ENCODE data around the gene PLD3. TPM values are rescaled to one million over a fixed set of nuclear protein-coding genes. Genes with fewer than 3 reads are reported as not detected.

PLD3 gene
- total RNA-seq, 1 experiment from 2014 or later = 95.4 TPM

GRCh38 chr19:40317338-40317737, 31.2 kb upstream of the PLD3 start:
- no peaks in the 10 kb centered on the region for H4K20me1 ChIP-seq (ENCODE audit: low read length)
- no peaks in the 10 kb centered on the region for H3F3A ChIP-seq (ENCODE audit: low read length, unreplicated experiment)
- ChIA-PET CTCF (no interaction called here), POLR2A (ENCODE audit: unreplicated experiment) (no interaction called here)
- TF ChIP-seq EZH2phosphoT487 (IDR thresholded peaks at IDR 0.05; ENCODE audit: borderline replicate concordance, low read length) (no peak), CTCF (conservative IDR thresholded peaks at IDR 0.05; ENCODE audit: low read depth, low read length) (no peak), EZH2 (IDR thresholded peaks at IDR 0.05; ENCODE audit: low read length, unreplicated experiment) (no peak)
- peaks cover 6% of the 10 kb centered on the region; the same call in 1 of the 2 replicates for H3K4me1 ChIP-seq (ENCODE audit: insufficient read depth, low read length)
- no peaks in the 10 kb centered on the region for H3K79me2 ChIP-seq (ENCODE audit: low read length)
- BruUV-seq (replicated peaks) = no TSS peak
- DNase-seq = no peak
- H3K4me3 ChIP-seq (ENCODE audit: low read length) = no peak overlapping the region
- no peaks in the 10 kb centered on the region for H3K9me2 ChIP-seq (replicated peaks; ENCODE audit: low read length)
- no peaks in the 10 kb centered on the region for H3K9me3 ChIP-seq (ENCODE audit: low read length)
- H3K4me2 ChIP-seq (ENCODE audit: low read length) = no peak overlapping the region
- no peaks in the 10 kb centered on the region for H3K27me3 ChIP-seq (ENCODE audit: low read length)
- H3K9ac ChIP-seq (ENCODE audit: low read length) = no peak overlapping the region
- H2AFZ ChIP-seq (ENCODE audit: low read length) = no peak overlapping the region
- intact Hi-C loops (cut with micrococcal nuclease) = no loop called here
- H3K36me3 ChIP-seq (ENCODE audit: low read depth, low read length) = no peaks in the 10 kb centered on the region; the same call in 1 of the 2 replicates
- H3K27ac ChIP-seq (ENCODE audit: low read length) = no peak overlapping the region
- ATAC-seq = no peak

GRCh38 chr19:40320558-40320935, 27.9 kb upstream of the PLD3 start:
- Histone ChIP-seq H3K4me1 (ENCODE audit: insufficient read depth, low read length) (no peaks in the 10 kb centered on the region), H3K9ac (ENCODE audit: low read length) (no peak overlapping the region), H3K36me3 (ENCODE audit: low read depth, low read length) (no peaks in the 10 kb centered on the region; the same call in 1 of the 2 replicates), H3K27ac (ENCODE audit: low read length) (no peak overlapping the region), H3K79me2 (ENCODE audit: low read length) (no peaks in the 10 kb centered on the region), H2AFZ (ENCODE audit: low read length) (no peak overlapping the region), H3K9me2 (replicated peaks; ENCODE audit: low read length) (no peaks in the 10 kb centered on the region), H3K27me3 (ENCODE audit: low read length) (no peaks in the 10 kb centered on the region), H3K9me3 (ENCODE audit: low read length) (no peaks in the 10 kb centered on the region), H3F3A (ENCODE audit: low read length, unreplicated experiment) (no peaks in the 10 kb centered on the region), H3K4me2 (ENCODE audit: low read length) (no peak overlapping the region), H3K4me3 (ENCODE audit: low read length) (no peak overlapping the region), H4K20me1 (ENCODE audit: low read length) (no peaks in the 10 kb centered on the region)
- ChIA-PET CTCF (no interaction called here), POLR2A (ENCODE audit: unreplicated experiment) (no interaction called here)
- no peak for ATAC-seq
- TF ChIP-seq EZH2 (IDR thresholded peaks at IDR 0.05; ENCODE audit: low read length, unreplicated experiment) (no peak), CTCF (conservative IDR thresholded peaks at IDR 0.05; ENCODE audit: low read depth, low read length) (no peak), EZH2phosphoT487 (IDR thresholded peaks at IDR 0.05; ENCODE audit: borderline replicate concordance, low read length) (no peak)
- intact Hi-C loops (cut with micrococcal nuclease) = no loop called here
- DNase-seq = no peak
- BruUV-seq (replicated peaks) = no TSS peak

- Histone ChIP-seq H2AFZ (ENCODE audit: low read length) (no peak overlapping the region), H3K27ac (ENCODE audit: low read length) (no peak overlapping the region), H3K27me3 (ENCODE audit: low read length) (no peaks in the 10 kb centered on the region), H3K4me3 (ENCODE audit: low read length) (no peak overlapping the region), H3F3A (ENCODE audit: low read length, unreplicated experiment) (no peaks in the 10 kb centered on the region), H3K79me2 (ENCODE audit: low read length) (no peaks in the 10 kb centered on the region), H3K4me2 (ENCODE audit: low read length) (no peak overlapping the region), H3K9me3 (ENCODE audit: low read length) (no peaks in the 10 kb centered on the region), H3K9me2 (replicated peaks; ENCODE audit: low read length) (no peaks in the 10 kb centered on the region), H3K36me3 (ENCODE audit: low read depth, low read length) (no peaks in the 10 kb centered on the region; the same call in 1 of the 2 replicates), H3K4me1 (ENCODE audit: insufficient read depth, low read length) (no peaks in the 10 kb centered on the region), H4K20me1 (ENCODE audit: low read length) (no peaks in the 10 kb centered on the region), H3K9ac (ENCODE audit: low read length) (no peak overlapping the region)
- ATAC-seq (no peak), DNase-seq (no peak)
- no TSS peak for BruUV-seq (replicated peaks)
- CTCF ChIA-PET = no interaction called here
- TF ChIP-seq EZH2 (IDR thresholded peaks at IDR 0.05; ENCODE audit: low read length, unreplicated experiment) (no peak), CTCF (conservative IDR thresholded peaks at IDR 0.05; ENCODE audit: low read depth, low read length) (no peak), EZH2phosphoT487 (IDR thresholded peaks at IDR 0.05; ENCODE audit: borderline replicate concordance, low read length) (no peak)
- POLR2A ChIA-PET (ENCODE audit: unreplicated experiment) = no interaction called here
- intact Hi-C loops (cut with micrococcal nuclease) = no loop called here
Observed at GRCh38 chr19:40321076-40321475, 27.4 kb upstream of the PLD3 start.
